GM19043 (cell line): Measurements from ENCODE around the gene MTA1.

Experiments used
- ATAC-seq: cut with Tn5 transposase; IDR thresholded peaks from one replicate; pipeline ENCODE4 v1.9.1; 2021; ENCODE audit warnings: low read depth; ENCODE audit not compliant: unreplicated experiment

Gene MTA1

DNA sequence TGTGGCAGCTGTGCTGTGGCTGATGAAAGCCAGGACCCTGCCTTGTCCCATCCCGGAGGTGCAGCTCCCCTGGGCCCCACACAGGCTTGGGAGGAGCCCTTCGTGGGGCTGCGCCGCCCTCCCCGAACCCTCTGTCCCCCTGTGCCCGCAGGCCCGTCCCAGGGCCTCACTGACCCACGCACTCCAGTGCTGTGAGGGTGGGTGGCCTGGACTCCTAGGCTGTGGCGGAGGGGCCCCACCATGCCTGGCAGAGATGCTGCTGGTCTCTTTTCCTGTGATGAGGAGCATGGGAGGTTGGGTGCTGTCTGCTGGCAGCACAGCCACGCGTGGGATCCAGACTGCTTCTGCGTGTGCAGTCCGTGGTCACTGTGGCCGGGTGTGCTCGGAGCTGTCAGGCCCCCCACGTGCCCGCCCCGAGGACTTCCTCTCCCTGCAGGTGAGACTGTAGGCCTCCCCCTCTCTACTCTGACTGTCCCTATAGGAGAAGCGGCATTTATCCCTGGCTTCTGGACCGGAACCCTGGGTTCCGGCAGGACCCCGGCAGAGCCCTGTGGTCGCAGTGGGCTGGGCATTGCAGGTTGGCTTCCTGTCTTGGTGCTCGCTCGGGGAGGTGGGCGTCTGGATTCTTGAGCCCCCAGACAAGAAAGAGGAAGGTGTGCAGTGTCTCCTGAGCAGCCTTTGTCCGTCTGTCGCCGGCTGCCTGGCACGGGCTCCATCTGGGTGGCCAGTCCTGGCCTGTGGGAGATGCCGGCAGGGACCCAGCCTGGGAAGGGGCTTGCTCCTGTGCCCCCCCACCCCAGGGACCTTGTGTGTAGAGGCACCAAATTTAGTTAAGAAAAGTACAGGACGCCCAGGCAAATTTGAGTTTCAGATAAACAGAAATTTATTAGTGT, 2.3 kb downstream of the MTA1 start:
- no peak for ATAC-seq

- ATAC-seq: no peak
These were observed 3.3 kb downstream of the MTA1 start for GRCh38 chr14:105422695-105423487.

- no peak for ATAC-seq
These were observed 4.0 kb downstream of the MTA1 start for GRCh38 chr14:105423488-105424195.

DNA sequence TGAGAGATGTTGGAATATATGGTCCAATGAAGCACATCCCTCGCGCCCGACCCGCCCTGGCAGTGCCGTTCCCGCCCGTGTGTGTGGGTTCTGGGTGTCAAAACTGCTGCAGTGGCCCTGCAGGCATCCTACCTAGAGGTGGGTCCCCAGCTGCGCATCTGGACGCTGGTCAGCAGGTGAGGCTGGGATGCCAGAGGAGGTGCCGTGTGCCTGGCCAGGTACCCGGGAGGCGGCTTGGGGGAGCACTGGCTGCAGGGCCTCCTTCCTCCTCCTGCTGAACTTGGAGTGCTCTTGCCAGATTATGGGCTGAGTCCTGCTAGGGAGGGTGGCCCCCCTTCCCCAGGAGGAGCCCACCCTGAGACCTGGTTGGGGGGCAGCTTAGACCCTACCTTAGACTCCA, 5.2 kb downstream of the MTA1 start:
- no peak for ATAC-seq

DNA sequence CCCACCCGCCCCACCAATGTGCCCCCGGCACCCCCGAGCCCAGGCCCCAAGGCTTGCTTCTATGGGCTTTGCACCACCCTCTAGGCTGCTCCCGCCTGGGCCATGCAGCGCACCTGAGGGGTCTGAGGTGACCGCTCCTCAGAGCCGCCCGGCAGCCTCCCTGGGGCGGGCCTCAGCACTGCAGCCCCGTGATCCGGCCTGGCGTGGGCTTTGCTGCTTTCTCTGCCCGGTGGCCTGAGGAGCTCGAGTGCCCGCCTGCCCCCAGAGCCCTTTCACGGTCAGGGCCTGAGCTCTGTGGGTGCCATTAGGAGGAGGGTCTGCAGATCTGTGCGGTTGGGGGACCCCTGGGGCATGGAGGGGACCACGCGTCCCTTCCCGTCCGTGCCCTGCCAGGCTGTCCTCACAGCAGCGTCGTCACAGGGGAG, 6.2 kb downstream of the MTA1 start:
- ATAC-seq: no peak

DNA sequence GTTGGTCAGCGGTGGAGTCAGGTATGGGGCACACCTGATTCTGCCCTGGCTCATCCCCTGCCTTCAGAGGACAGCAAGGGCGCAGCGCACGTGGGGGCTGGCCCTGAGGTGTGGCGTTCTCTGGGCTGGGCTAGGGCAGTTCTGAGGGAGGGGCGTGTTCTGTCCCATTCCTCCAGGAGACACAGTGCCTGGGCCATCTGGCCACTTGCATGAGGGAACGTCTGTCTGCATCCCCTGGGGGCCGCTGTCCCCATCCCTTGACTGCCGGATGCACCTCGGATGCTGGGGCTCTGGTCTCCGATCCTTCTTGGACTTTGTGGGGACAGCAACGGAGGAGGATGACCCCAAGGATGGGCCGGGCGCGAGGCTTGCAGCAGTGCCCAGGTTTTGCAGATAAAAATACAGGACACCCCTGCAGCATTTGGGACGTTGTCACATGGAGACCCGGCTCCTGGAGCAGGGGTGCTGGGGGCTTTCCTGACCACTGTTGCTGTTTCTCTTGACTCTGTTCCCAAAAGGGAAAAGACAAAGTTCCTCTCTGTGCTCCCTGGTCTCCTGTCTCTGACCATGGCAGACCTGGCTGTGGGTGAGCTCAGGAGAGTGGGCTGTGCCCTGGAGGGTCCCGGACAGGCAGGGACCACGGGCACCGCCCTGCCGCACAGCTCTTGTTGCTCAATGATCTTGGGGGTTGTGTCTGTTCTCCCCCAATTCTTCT, 6.9 kb downstream of the MTA1 start:
- ATAC-seq: no peak

DNA sequence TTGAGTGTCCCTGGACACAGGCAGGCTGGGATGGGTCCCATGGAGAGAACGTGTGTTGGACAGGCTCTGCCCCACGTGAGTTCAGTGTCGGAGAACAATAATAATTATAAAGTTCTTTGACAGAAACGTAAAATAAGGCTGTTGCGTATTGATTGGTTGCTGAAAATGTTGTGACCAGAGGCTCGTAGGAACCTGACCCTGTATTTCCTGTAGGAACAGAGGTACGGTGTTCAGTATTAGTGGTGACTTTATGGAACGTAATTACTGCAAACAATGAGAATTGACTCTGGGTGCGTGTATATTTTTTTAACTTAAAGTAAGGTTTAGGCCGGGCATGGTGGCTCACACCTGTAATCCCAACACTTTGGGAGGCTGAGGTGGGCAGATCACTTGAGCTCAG, 7.8 kb downstream of the MTA1 start:
- ATAC-seq: no peak

GRCh38 chr14:105427936-105428485, 8.4 kb downstream of the MTA1 start:
- no peak for ATAC-seq

- no peak for ATAC-seq
These were observed 10.4 kb downstream of the MTA1 start for GRCh38 chr14:105430042-105430441.

- no peak for ATAC-seq
These were observed 10.9 kb downstream of the MTA1 start for GRCh38 chr14:105430565-105430964.

DNA sequence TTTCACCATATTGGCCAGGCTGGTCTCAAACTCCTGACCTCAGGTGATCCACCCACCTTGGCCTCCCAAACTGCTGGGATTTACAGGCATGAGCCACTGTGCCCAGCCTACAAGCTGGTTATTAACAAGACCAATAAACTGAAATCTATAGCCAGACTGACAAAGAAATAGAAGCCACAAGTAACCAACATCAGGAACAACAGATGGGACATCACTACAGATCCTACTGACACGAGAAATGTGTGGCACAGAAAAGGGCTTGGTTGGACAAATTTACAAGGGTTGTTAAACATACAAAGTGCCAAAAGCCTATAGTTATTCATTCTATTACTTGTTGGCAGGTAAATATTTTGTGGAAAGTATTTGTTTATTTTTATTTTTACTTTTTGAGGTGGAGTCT, 11.6 kb downstream of the MTA1 start:
- ATAC-seq: no peak

GRCh38 chr14:105432657-105433056, 13.0 kb downstream of the MTA1 start:
- no peak for ATAC-seq

DNA sequence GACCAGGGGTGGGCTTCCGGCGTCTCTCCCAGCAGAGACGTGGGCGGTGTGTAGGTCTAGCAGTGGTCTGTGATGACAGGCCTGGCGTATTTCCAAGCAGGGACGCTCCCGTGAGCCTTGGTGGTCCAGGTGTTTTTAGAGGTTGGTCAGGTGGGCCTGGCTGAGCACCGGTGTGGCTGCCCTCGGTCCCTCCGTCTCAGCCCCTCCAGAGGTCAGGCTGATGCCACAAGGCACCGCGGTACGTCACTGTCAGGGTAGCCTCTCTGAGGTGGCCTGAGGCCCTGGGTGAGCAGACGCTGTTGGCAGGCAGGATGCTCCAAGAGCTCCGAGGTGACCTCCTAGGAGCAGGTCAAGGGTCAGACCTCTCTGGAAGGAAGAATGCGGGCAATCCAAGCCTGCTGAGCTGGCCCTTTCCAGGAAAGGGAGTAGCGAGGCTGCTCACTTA, 13.6 kb downstream of the MTA1 start:
- no peak for ATAC-seq

- ATAC-seq: no peak
These were observed 16.8 kb downstream of the MTA1 start for GRCh38 chr14:105436402-105436801.

DNA sequence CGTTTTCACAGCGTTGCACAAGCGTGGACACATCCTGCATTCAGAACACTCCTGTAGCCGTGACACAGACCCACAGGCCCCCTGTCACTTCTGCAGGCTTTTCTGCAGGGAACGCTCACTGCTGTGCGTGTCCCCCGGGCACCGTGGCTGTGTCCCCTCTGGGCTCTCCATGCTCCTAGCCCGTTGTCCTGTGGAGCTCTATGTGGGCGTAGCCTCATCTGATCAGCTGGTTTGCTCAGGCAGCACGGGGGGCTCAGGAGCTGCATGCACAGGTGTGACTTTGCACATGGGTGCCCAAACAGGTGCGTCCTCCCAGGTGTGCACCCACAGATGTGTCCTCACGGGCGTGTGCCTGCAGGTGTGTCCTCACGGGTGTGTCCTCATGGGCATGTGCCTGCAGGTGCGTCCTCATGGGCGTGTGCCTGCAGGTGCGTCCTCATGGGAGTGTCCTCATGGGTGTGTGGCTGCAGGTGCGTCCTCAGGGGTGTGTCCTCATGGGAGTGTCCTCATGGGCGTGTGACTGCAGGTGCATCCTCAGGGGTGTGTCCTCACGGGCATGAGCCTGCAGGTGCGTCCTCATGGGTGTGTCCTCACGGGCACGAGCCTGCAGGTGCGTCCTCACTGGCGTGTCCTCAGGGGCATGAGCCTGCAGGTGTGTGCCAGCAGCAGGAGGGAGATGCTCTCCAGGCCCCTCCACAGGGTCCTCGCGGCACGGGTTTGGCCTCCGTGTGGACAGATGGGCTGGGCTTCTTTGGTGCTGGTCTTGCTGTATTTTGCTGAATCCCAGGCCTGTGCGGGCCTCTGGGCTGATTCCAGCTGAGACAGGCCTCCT, 17.5 kb downstream of the MTA1 start:
- ATAC-seq: no peak

DNA sequence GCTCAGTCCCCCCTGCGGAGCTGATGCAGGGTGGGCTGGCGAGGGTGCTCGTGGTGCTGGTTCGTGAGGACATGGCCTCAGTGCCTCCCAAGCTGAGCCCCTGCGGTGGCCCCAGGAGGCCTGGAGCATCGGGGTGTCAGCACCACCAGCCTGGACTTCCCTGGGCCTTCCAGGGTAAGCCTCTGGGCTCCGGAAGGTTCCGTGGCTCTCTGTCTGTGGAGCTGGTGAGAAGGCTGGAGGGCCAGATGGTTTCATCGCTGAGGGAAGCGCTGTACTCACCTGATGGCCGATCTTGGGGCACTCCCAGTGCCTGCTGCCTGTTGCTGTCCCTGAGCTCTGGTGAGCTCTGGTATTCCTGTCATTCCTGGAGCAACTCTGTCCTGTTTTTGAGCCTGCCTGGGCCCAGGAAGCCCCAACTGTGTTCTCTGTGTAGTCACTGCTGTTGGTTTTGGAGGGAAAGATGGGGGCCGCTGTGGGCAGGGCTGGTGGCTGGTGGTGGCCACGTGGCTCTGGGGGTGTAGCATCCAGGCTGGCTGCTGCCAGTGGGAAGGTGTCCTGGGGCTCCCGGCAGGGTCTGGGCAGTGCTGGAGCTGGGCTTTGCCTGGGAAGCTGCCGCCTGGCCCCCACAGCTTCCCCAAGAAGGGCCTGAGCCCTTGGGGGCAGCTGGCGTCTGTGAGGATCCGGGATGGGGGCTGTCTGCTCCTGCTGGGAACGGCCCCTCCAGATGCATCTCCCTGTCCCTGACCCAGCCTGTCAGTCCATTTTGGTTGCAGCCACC, 18.3 kb downstream of the MTA1 start:
- no peak for ATAC-seq

DNA sequence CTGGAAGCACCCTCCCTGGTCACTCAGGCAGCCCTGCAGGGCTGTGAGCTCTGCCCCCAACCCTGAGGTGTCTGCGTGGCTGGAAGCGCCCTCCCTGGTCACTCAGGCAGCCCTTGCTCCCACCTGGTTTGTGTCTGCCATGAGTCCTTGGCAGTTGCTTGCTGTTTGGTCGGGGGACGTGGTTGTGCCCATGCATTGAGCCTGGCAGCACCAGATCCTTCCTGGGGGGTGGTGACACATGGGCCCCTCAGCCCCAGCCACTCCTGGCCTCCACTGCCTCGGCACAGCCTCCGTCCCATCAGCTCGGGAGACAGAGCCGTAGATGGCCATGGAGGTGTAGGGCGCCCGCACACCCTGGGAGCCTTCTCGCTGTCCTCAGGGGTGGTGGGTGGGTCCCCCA, 19.6 kb downstream of the MTA1 start:
- ATAC-seq: no peak

GRCh38 chr14:105439710-105440553, 20.3 kb downstream of the MTA1 start:
- ATAC-seq: no peak
